GM12878 (cell line): ENCODE data around the gene COL1A1. TPM values are rescaled to one million over a fixed set of nuclear protein-coding genes. Genes with fewer than 3 reads are reported as not detected.

Experiments
- ATF7 ChIP-seq: fragments of 450-650 bp; IDR thresholded peaks from 2 replicates; pipeline ENCODE4 v1.6.1; 2016; ENCODE audit warnings: low read depth, mild to moderate bottlenecking
- BCL3 ChIP-seq: IDR thresholded peaks from 2 replicates; pipeline ENCODE4 v1.6.1; 2011; ENCODE audit warnings: borderline replicate concordance, low read depth, mild to moderate bottlenecking, moderate library complexity, low read length; ENCODE audit not compliant: insufficient read depth, poor library complexity, severe bottlenecking
- CBX5 ChIP-seq: sonication (generic); IDR thresholded peaks from 2 replicates; pipeline ENCODE4 v1.6.1; 2016; ENCODE audit warnings: low read depth, moderate library complexity, mild to moderate bottlenecking, inconsistent platforms
- CREM ChIP-seq: IDR thresholded peaks from 2 replicates; pipeline ENCODE4 v1.6.1; 2014; ENCODE audit warnings: antibody characterized with exemption, low read depth
- DPF2 ChIP-seq: fragments of 450-650 bp; IDR thresholded peaks from 2 replicates; pipeline ENCODE4 v1.6.1; 2017; ENCODE audit warnings: mild to moderate bottlenecking
- EED ChIP-seq: sonication (generic); IDR thresholded peaks from 2 replicates; pipeline ENCODE4 v1.6.1; 2016; ENCODE audit warnings: antibody characterized with exemption, low read depth
- GATAD2B ChIP-seq: fragments of 450-650 bp; conservative IDR thresholded peaks from 2 replicates; pipeline ENCODE4 v1.6.1; 2017; ENCODE audit warnings: low read depth, mild to moderate bottlenecking, moderate library complexity
- IRF4 ChIP-seq: IDR thresholded peaks from 2 replicates; pipeline ENCODE4 v1.6.1; 2011; ENCODE audit warnings: low read depth, low read length
- MTA2 ChIP-seq: fragments of 450-650 bp; IDR thresholded peaks from 2 replicates; pipeline ENCODE4 v1.6.1; 2016; ENCODE audit warnings: low read depth, mild to moderate bottlenecking, moderate library complexity
- PAX5 ChIP-seq: IDR thresholded peaks from 2 replicates; pipeline ENCODE4 v1.6.1; 2011; ENCODE audit warnings: low read depth, low read length, borderline replicate concordance
- POLR2A ChIP-seq: IDR thresholded peaks from 2 replicates; pipeline ENCODE4 v1.6.1; 2011; ENCODE audit warnings: low read depth, mild to moderate bottlenecking, low read length
- POU2F2 ChIP-seq: IDR thresholded peaks from 3 replicates; pipeline ENCODE4 v1.6.1; 2011; ENCODE audit warnings: low read depth, mild to moderate bottlenecking, low read length, borderline replicate concordance
- PRDM15 ChIP-seq: fragments of 450-650 bp; formaldehyde crosslinking; IDR thresholded peaks from 2 replicates; pipeline ENCODE4 v1.4.0; 2020; ENCODE audit warnings: mild to moderate bottlenecking, moderate library complexity
- RB1 ChIP-seq: fragments of 450-650 bp; formaldehyde crosslinking; IDR thresholded peaks from 2 replicates; pipeline ENCODE4 v1.6.1; 2017; ENCODE audit warnings: mild to moderate bottlenecking, borderline replicate concordance
- RUNX3 ChIP-seq: IDR thresholded peaks from 2 replicates; pipeline ENCODE4 v1.6.1; 2012; ENCODE audit warnings: low read length, inconsistent platforms
- SIN3A ChIP-seq: IDR thresholded peaks from 2 replicates; pipeline ENCODE4 v1.6.1; 2012; ENCODE audit warnings: low read depth, low read length, improper control_type of control experiment
- SMAD5 ChIP-seq: IDR thresholded peaks from 2 replicates; pipeline ENCODE4 v1.6.1; 2016; ENCODE audit warnings: antibody characterized with exemption, low read depth
- SPI1 ChIP-seq: IDR thresholded peaks from 2 replicates; pipeline ENCODE4 v1.6.1; 2011; ENCODE audit warnings: low read depth, mild to moderate bottlenecking, low read length, moderate library complexity, borderline replicate concordance; ENCODE audit not compliant: insufficient read depth
- TAF1 ChIP-seq: IDR thresholded peaks from 2 replicates; pipeline ENCODE4 v1.6.1; 2011; ENCODE audit warnings: mild to moderate bottlenecking, low read depth, low read length, borderline replicate concordance
- USF2 ChIP-seq: IDR thresholded peaks from 2 replicates; pipeline ENCODE4 v1.6.1; 2011; ENCODE audit warnings: low read depth, low read length, improper control_type of control experiment, borderline replicate concordance
- ZBTB40 ChIP-seq: fragments of 450-650 bp; IDR thresholded peaks from 2 replicates; pipeline ENCODE4 v1.6.1; 2016; ENCODE audit warnings: mild to moderate bottlenecking, moderate library complexity, borderline replicate concordance
- ZSCAN29 ChIP-seq: fragments of 450-650 bp; IDR thresholded peaks from 2 replicates; pipeline ENCODE4 v1.6.1; 2017; ENCODE audit warnings: mild to moderate bottlenecking, moderate library complexity
- polyA plus RNA-seq, 11 experiments: library from polyadenylated mRNA; depleted of rRNA in 4 of 11; unstranded in 6 of 11; stranded (reverse) in 5 of 11; fragments of >200 nt; fragmentation: Nextera tagmentation in 4 of 11; fragmentation: Illumina TruSeq in 1 of 11; extraction: Ambion mirVana in 4 of 11; extraction: Trizol in 1 of 11; gene quantifications; 1 replicate in 1 of 11; 2 replicates in 10 of 11; pipeline versions ENCODE4 v1.2.1 to v1.2.3, GENCODE V29; 2011 to 2016; ENCODE audit warnings: inconsistent platforms in 2 of 11, missing spikeins in 2 of 11, low read depth in 1 of 11
- total RNA-seq, 4 experiments: library from RNA; depleted of rRNA in 3 of 4; stranded (reverse); fragments of >200 nt in 3 of 4; fragmentation: Illumina TruSeq in 1 of 4; extraction: Trizol in 1 of 4; gene quantifications; 2 replicates each; pipeline versions ENCODE4 v1.2.1 to v1.2.3, GENCODE V29; 2013 to 2021

Gene COL1A1
- total and polyA plus RNA-seq, 10 of the 15 experiments (the other 5 are each of a cell fraction or from before 2014, with no cell fraction given): 0.18 to 7.7 (median 2.3) TPM

- peak; percentile 23 for TF ChIP-seq BCL3
- TF ChIP-seq EED: peak; percentile 91
- peak; percentile 51; the same call in 1 of the 2 replicates for TF ChIP-seq POLR2A
- peak; percentile 93 for TF ChIP-seq RB1
- peak; percentile 70; the same call in 1 of the 2 replicates for TF ChIP-seq PAX5
- peak; percentile 73 for TF ChIP-seq GATAD2B
- TF ChIP-seq SIN3A: peak; percentile 63; the same call in 1 of the 2 replicates
- TF ChIP-seq CREM: 0 out of 2 replicates have a peak, but pooled peaks have one; percentile 22
- TF ChIP-seq ZSCAN29: no peak
- TF ChIP-seq IRF4: peak; percentile 73
- TF ChIP-seq SPI1: peak; percentile 58
- no peak for TF ChIP-seq RUNX3
- peak; percentile 24; the same call in 1 of the 2 replicates for TF ChIP-seq TAF1
- no peak for TF ChIP-seq SMAD5
- TF ChIP-seq DPF2: peak; percentile 72
- no peak for TF ChIP-seq PRDM15 (CRISPR knock-in tag)
- peak; percentile 73; the same call in 1 of the 3 replicates for TF ChIP-seq POU2F2
- TF ChIP-seq ATF7: peak; percentile 34; the same call in 1 of the 2 replicates
- no peak for TF ChIP-seq USF2
- peak; percentile 54 for TF ChIP-seq MTA2
- no peak for TF ChIP-seq CBX5
- TF ChIP-seq ZBTB40: peak; percentile 38; the same call in 1 of the 2 replicates
Observed at GRCh38 chr17:50151937-50152547, 49.4 kb downstream of the COL1A1 start (continued).
